IMR-90 (cell line): ENCODE measurements around the gene LRRC75A. TPM values are rescaled to one million over a fixed set of nuclear protein-coding genes. Genes with fewer than 3 reads are reported as not detected.

ENCODE experiments used
- ATAC-seq: fragments of 200-7000 bp; cut with Tn5 transposase; 2 replicates; pipeline ENCODE4 v1.9.1; 2020; ENCODE audit warnings: low read depth, mild to moderate bottlenecking, moderate library complexity
- BruUV-seq: library from RNA; stranded (reverse); fragments of 400-500 nt; replicated peaks from 2 replicates; lab custom pipeline; 2021; lab: Mats Ljungman, UMichigan
- CTCF ChIA-PET: fragments of 300-600 bp; formaldehyde crosslinking; extraction: SDS; loops from one replicate; lab custom pipeline; 2021; ENCODE audit warnings: antibody characterized with exemption; lab: Yijun Ruan, JAX
- POLR2A ChIA-PET: fragments of 300-600 bp; sonication (Branson Sonifier 250); formaldehyde crosslinking; loops from one replicate; lab custom pipeline; 2022; ENCODE audit warnings: antibody characterized with exemption; ENCODE audit not compliant: unreplicated experiment; lab: Charles Lee
- DNase-seq: peaks from one replicate; pipeline ENCODE4 v3.0.0; 2013
- H2AFZ ChIP-seq: replicated peaks from 2 replicates; pipeline ENCODE3; 2013; ENCODE audit warnings: low read length, mild to moderate bottlenecking; ENCODE audit not compliant: poor library complexity
- H2AK5ac ChIP-seq: 2 replicates; pipeline ENCODE4 v1.6.1; 2013; ENCODE audit warnings: low read depth, low read length, inconsistent platforms
- H2AK9ac ChIP-seq: replicated peaks from 2 replicates; pipeline ENCODE3; 2013; ENCODE audit warnings: mild to moderate bottlenecking, low read depth, low read length, moderate library complexity; ENCODE audit not compliant: poor library complexity
- H2BK120ac ChIP-seq: 2 replicates; pipeline ENCODE4 v1.6.1; 2013; ENCODE audit warnings: low read depth, low read length, inconsistent platforms
- H2BK15ac ChIP-seq: 3 replicates; pipeline ENCODE4 v1.6.1; 2013; ENCODE audit warnings: low read depth, low read length, inconsistent platforms
- H2BK20ac ChIP-seq: 2 replicates; pipeline ENCODE4 v1.6.1; 2013; ENCODE audit warnings: low read depth, mild to moderate bottlenecking, inconsistent platforms, low read length, moderate library complexity
- H2BK5ac ChIP-seq: 2 replicates; pipeline ENCODE4 v1.6.1; 2013; ENCODE audit warnings: mild to moderate bottlenecking, low read depth, low read length, inconsistent platforms; ENCODE audit not compliant: poor library complexity, severe bottlenecking
- H3K14ac ChIP-seq: replicated peaks from 2 replicates; pipeline ENCODE4 v1.6.1; 2013; ENCODE audit warnings: low read depth, low read length, inconsistent platforms
- H3K18ac ChIP-seq: 2 replicates; pipeline ENCODE4 v1.6.1; 2013; ENCODE audit warnings: low read depth, low read length, control low read depth
- H3K23ac ChIP-seq: 2 replicates; pipeline ENCODE4 v1.6.1; 2013; ENCODE audit warnings: low read depth, low read length, inconsistent platforms
- H3K27ac ChIP-seq: 2 replicates; pipeline ENCODE4 v1.5.1; 2013; ENCODE audit warnings: mild to moderate bottlenecking, control low read depth, low read length; ENCODE audit not compliant: insufficient read depth
- H3K27me3 ChIP-seq: 2 replicates; pipeline ENCODE4 v1.6.1; 2013; ENCODE audit warnings: low read length; ENCODE audit not compliant: control insufficient read depth, insufficient read depth
- H3K36me3 ChIP-seq: 2 replicates; pipeline ENCODE4 v1.6.1; 2013; ENCODE audit warnings: low read length, mixed read lengths; ENCODE audit not compliant: control insufficient read depth, insufficient read depth
- H3K4ac ChIP-seq: 2 replicates; pipeline ENCODE4 v1.6.1; 2013; ENCODE audit warnings: low read depth, low read length, inconsistent platforms
- H3K4me1 ChIP-seq: 2 replicates; pipeline ENCODE4 v1.6.1; 2013; ENCODE audit warnings: low read length, mixed read lengths; ENCODE audit not compliant: control insufficient read depth, insufficient read depth
- H3K4me2 ChIP-seq: 2 replicates; pipeline ENCODE4 v1.6.1; 2013; ENCODE audit warnings: low read depth, mild to moderate bottlenecking, control low read depth, low read length, moderate library complexity
- H3K4me3 ChIP-seq: 2 replicates; pipeline ENCODE4 v1.5.1; 2013; ENCODE audit warnings: low read depth, mild to moderate bottlenecking, control low read depth, low read length, moderate library complexity; ENCODE audit not compliant: insufficient read depth
- H3K56ac ChIP-seq: 2 replicates; pipeline ENCODE4 v1.6.1; 2013; ENCODE audit warnings: low read length, inconsistent platforms; ENCODE audit not compliant: insufficient read depth; ENCODE audit errors: extremely low read depth
- H3K79me1 ChIP-seq, 2 experiments: 2 replicates each; pipeline ENCODE4 v1.6.1; 2013; ENCODE audit warnings: low read length in 2 of 2, inconsistent platforms in 1 of 2, low read depth in 1 of 2
- H3K9ac ChIP-seq: 2 replicates; pipeline ENCODE4 v1.6.1; 2013; ENCODE audit warnings: low read depth, low read length, control low read depth
- H3K9me1 ChIP-seq: 2 replicates; pipeline ENCODE4 v1.6.1; 2013; ENCODE audit warnings: low read length, inconsistent platforms; ENCODE audit not compliant: insufficient read depth
- H3K9me3 ChIP-seq: 2 replicates; pipeline ENCODE4 v1.6.1; 2013; ENCODE audit warnings: low read length; ENCODE audit not compliant: control insufficient read depth, insufficient read depth
- H4K20me1 ChIP-seq: 2 replicates; pipeline ENCODE4 v1.6.1; 2013; ENCODE audit warnings: low read length, inconsistent platforms; ENCODE audit not compliant: insufficient read depth
- H4K5ac ChIP-seq: 2 replicates; pipeline ENCODE4 v1.6.1; 2013; ENCODE audit warnings: mild to moderate bottlenecking, low read depth, low read length, control low read depth
- H4K8ac ChIP-seq, 2 experiments: 2 replicates each; pipeline ENCODE4 v1.6.1; 2013; ENCODE audit warnings: low read depth in 2 of 2, low read length in 2 of 2, control low read depth in 1 of 2, inconsistent platforms in 1 of 2
- H4K91ac ChIP-seq: 2 replicates; pipeline ENCODE4 v1.6.1; 2013; ENCODE audit warnings: low read depth, low read length, inconsistent platforms; ENCODE audit not compliant: insufficient read depth
- BHLHE40 ChIP-seq: fragments of 150-350 bp; IDR thresholded peaks from 2 replicates; pipeline ENCODE4 v1.6.1; 2016; ENCODE audit warnings: mild to moderate bottlenecking, low read depth, low read length
- CEBPB ChIP-seq: IDR thresholded peaks from 2 replicates; pipeline ENCODE4 v1.6.1; 2012; ENCODE audit warnings: low read depth, low read length, improper control_type of control experiment
- FOS ChIP-seq: fragments of 150-350 bp; IDR thresholded peaks from 2 replicates; pipeline ENCODE4 v1.6.1; 2016; ENCODE audit warnings: low read depth, low read length
- RFX5 ChIP-seq: IDR thresholded peaks from 2 replicates; pipeline ENCODE4 v1.8.0; 2012; ENCODE audit warnings: low read depth, mild to moderate bottlenecking, low read length, moderate library complexity
- WGBS, 2 experiments: methylation state at CpG; one replicate each; pipeline versions ENCODE4 v1.1.5 to v1.1.7; 2013; ENCODE audit warnings: missing lambda C conversion rate in 2 of 2; ENCODE audit not compliant: insufficient read length in 1 of 2; ENCODE audit errors: extremely low coverage in 2 of 2; 5-methylcytosine and 5-hydroxymethylcytosine counted together
- dilution Hi-C: fragments of 300-500 bp; cut with HindIII; formaldehyde crosslinking; loops from one replicate; pipeline ENCODE4 v1.14.3; 2018; ENCODE audit warnings: low sequenced_read_pairs; ENCODE audit not compliant: unreplicated experiment
- in situ Hi-C: fragments of 300-500 bp; cut with MboI; formaldehyde crosslinking; loops from 3 replicates; pipeline ENCODE4 v1.14.3; 2019; ENCODE audit warnings: low sequenced_read_pairs, inconsistent platforms, mixed read lengths
- intact Hi-C: fragments of 100-400 bp; cut with micrococcal nuclease; formaldehyde crosslinking; loops from 2 replicates; pipeline ENCODE4 v1.10.0; 2022
- polyA plus RNA-seq, 3 experiments: library from polyadenylated mRNA; depleted of rRNA; stranded (reverse); fragments of >200 nt; gene quantifications; 2 replicates each; pipeline ENCODE4 v1.2.3, GENCODE V29; 2012; ENCODE audit warnings: low replicate concordance in 1 of 3
- total RNA-seq: library from RNA; depleted of rRNA; stranded (reverse); fragments of >200 nt; gene quantifications from 2 replicates; pipeline ENCODE4 v1.2.3, GENCODE V29; 2012

Gene LRRC75A
- total and polyA plus RNA-seq, 2 of the 4 experiments (the other 2 are of a cell fraction), result 0.72 to 1.0 TPM

GRCh38 chr17:16419074-16419928, 72.7 kb downstream of the LRRC75A start:
- in situ Hi-C loops (no loop called here), dilution Hi-C loops (no loop called here), intact Hi-C loops (loop anchor here (1.0 to 5.0 kb wide), 2 partner anchors 33 to 962 kb away; no protein-coding TSS in a partner anchor)
- Histone ChIP-seq H3K9ac (peak overlapping the region; percentile 50; the same call in 1 of the 2 replicates), H2AK5ac (peak overlapping the region; percentile 99), H3K79me1 (peaks cover 0 to 63% of the 10 kb centered on the region in 2 experiments; a peak in 2 of 4 replicates), H3K9me1 (peaks cover 37% of the 10 kb centered on the region), H2BK15ac (peak overlapping the region; percentile 93), H3K56ac (peak overlapping the region; percentile 82), H3K27ac (peak overlapping the region; percentile 96), H3K23ac (peak overlapping the region; percentile 97), H2AK9ac (peak overlapping the region; percentile 97), H2BK120ac (peak overlapping the region; percentile 93), H3K4ac (peak overlapping the region; percentile 95), H3K27me3 (no peaks in the 10 kb centered on the region), H3K14ac (peak overlapping the region; percentile 92), H4K5ac (peak overlapping the region; percentile 88), H2BK20ac (peak overlapping the region; percentile 89), H3K4me3 (0 out of 2 replicates have a peak overlapping the region, but pooled peaks have one; percentile 3), H3K18ac (peak overlapping the region; percentile 86), H4K8ac (peak overlapping the region; percentile 72 to 92), H2AFZ (peak overlapping the region; percentile 44), H3K9me3 (no peaks in the 10 kb centered on the region), H3K36me3 (peaks cover 5% of the 10 kb centered on the region; the same call in 1 of the 2 replicates), H4K91ac (peak overlapping the region; percentile 93), H3K4me2 (peak overlapping the region; percentile 85), H4K20me1 (peaks cover 7% of the 10 kb centered on the region), H2BK5ac (peak overlapping the region; percentile 96), H3K4me1 (peaks cover 34% of the 10 kb centered on the region)
- ATAC-seq (peak; percentile 79), DNase-seq (peak; percentile 94)
- no CpG with 5 or more reads among the region's 8 CpGs for WGBS, 2 experiments
- TF ChIP-seq CEBPB (0 out of 2 replicates have a peak, but pooled peaks have one; percentile 4), FOS (peak; percentile 93), RFX5 (no peak), BHLHE40 (peak; percentile 88)
- no TSS peak for BruUV-seq
- POLR2A ChIA-PET, result interaction anchor here (1.0 kb wide), 1 partner anchor 19 kb away, joined by 8 read pairs; no protein-coding TSS in a partner anchor
- CTCF ChIA-PET, result interaction anchor here (1.0 kb wide), 1 partner anchor 9 kb away, joined by 5 read pairs; no protein-coding TSS in a partner anchor
